K562 (cell line): Measurements from ENCODE around the gene C1QTNF5. TPM values are rescaled to one million over a fixed set of nuclear protein-coding genes. Genes with fewer than 3 reads are reported as not detected.

ENCODE experiments used
- ELF2 ChIP-seq: fragments of 250-450 bp; sonication (Bioruptor Pico); IDR thresholded peaks from 2 replicates; pipeline ENCODE4 v1.5.0; 2021; ENCODE audit warnings: mild to moderate bottlenecking
- FOXM1 ChIP-seq, 2 experiments: fragments of 450-650 bp in 1 of 2; sonication (generic) in 1 of 2; formaldehyde crosslinking in 1 of 2; IDR thresholded peaks; 2 replicates each; pipeline versions ENCODE4 v1.6.1 to v1.9.0; 2017 to 2022; ENCODE audit warnings: low read depth in 2 of 2, mild to moderate bottlenecking in 2 of 2, missing genetic modification reagents in 1 of 2, moderate library complexity in 1 of 2
- GATA2 ChIP-seq: sonication (generic); formaldehyde crosslinking; IDR thresholded peaks from 2 replicates; pipeline ENCODE4 v1.4.0; 2020; ENCODE audit warnings: mild to moderate bottlenecking, missing genetic modification reagents
- GTF2E2 ChIP-seq: fragments of 200-800 bp; sonication (Bioruptor generic); IDR thresholded peaks from 2 replicates; pipeline ENCODE4 v1.6.1; 2016; ENCODE audit warnings: missing genetic modification characterization, missing compliant biosample characterization
- JUN ChIP-seq, 2 experiments: sonication (generic) in 1 of 2; formaldehyde crosslinking in 1 of 2; IDR thresholded peaks; 2 replicates each; pipeline versions ENCODE4 v1.6.1 to v1.8.0; 2012 to 2022; ENCODE audit warnings: borderline replicate concordance in 2 of 2, mild to moderate bottlenecking in 2 of 2, improper control_type of control experiment in 1 of 2, low read depth in 1 of 2, low read length in 1 of 2, missing genetic modification reagents in 1 of 2
- NEUROD1 ChIP-seq: fragments of 150-350 bp; IDR thresholded peaks from 2 replicates; pipeline ENCODE4 v1.6.1; 2014; ENCODE audit warnings: borderline replicate concordance, low read length, low read depth; ENCODE audit not compliant: partially characterized antibody
- NFYB ChIP-seq: IDR thresholded peaks from 2 replicates; pipeline ENCODE4 v1.6.1; 2011; ENCODE audit warnings: mild to moderate bottlenecking, moderate library complexity; ENCODE audit not compliant: insufficient read length; ENCODE audit errors: extremely low read depth
- PHB ChIP-seq: fragments of 250-450 bp; sonication (Bioruptor Pico); IDR thresholded peaks from 2 replicates; pipeline ENCODE4 v1.5.0; 2021
- PHB2 ChIP-seq: fragments of 450-650 bp; IDR thresholded peaks from 2 replicates; pipeline ENCODE4 v1.6.1; 2017; ENCODE audit warnings: low read depth
- PHF20 ChIP-seq: fragments of 450-650 bp; IDR thresholded peaks from 2 replicates; pipeline ENCODE4 v1.6.1; 2018; ENCODE audit not compliant: partially characterized antibody
- PHTF2 ChIP-seq: fragments of 250-450 bp; sonication (Bioruptor Pico); IDR thresholded peaks from 2 replicates; pipeline ENCODE4 v1.5.0; 2021; ENCODE audit warnings: mild to moderate bottlenecking
- POLR2A ChIP-seq: fragments of 450-650 bp; conservative IDR thresholded peaks from 2 replicates; pipeline ENCODE4 v1.6.1; 2016
- PTBP1 ChIP-seq: fragments of 200-400 bp; formaldehyde crosslinking; IDR thresholded peaks from 2 replicates; pipeline ENCODE4 v1.6.1; 2017; ENCODE audit warnings: low read depth, low read length
- RBM22 ChIP-seq: fragments of 200-400 bp; formaldehyde crosslinking; IDR thresholded peaks from 2 replicates; pipeline ENCODE4 v1.6.1; 2018; ENCODE audit warnings: low read length, low read depth; ENCODE audit not compliant: poor library complexity, severe bottlenecking
- SRSF3 ChIP-seq: fragments of 200-400 bp; formaldehyde crosslinking; IDR thresholded peaks from 2 replicates; pipeline ENCODE4 v1.6.1; 2016; ENCODE audit warnings: mild to moderate bottlenecking, low read length, moderate library complexity; ENCODE audit not compliant: insufficient read depth
- SRSF9 ChIP-seq: fragments of 200-400 bp; formaldehyde crosslinking; IDR thresholded peaks from 2 replicates; pipeline ENCODE4 v1.6.1; 2017; ENCODE audit warnings: low read depth, low read length, borderline replicate concordance
- ZBED1 ChIP-seq: IDR thresholded peaks from 2 replicates; pipeline ENCODE4 v1.6.1; 2014
- ZFX ChIP-seq: sonication (generic); formaldehyde crosslinking; IDR thresholded peaks from 2 replicates; pipeline ENCODE4 v1.8.0; 2022; ENCODE audit warnings: mild to moderate bottlenecking, missing genetic modification reagents, moderate library complexity
- ZNF143 ChIP-seq: sonication (generic); formaldehyde crosslinking; IDR thresholded peaks from 2 replicates; pipeline ENCODE4 v1.9.0; 2022; ENCODE audit warnings: mild to moderate bottlenecking, missing genetic modification reagents
- ZNF311 ChIP-seq: fragments of 250-450 bp; sonication (Bioruptor Pico); IDR thresholded peaks from 2 replicates; pipeline ENCODE4 v1.4.0; 2020; ENCODE audit warnings: mild to moderate bottlenecking, moderate library complexity
- ZNF696 ChIP-seq: fragments of 250-450 bp; sonication (Bioruptor Pico); conservative IDR thresholded peaks from 2 replicates; pipeline ENCODE4 v1.4.0; 2020; ENCODE audit warnings: mild to moderate bottlenecking, moderate library complexity
- polyA plus RNA-seq, 8 experiments: library from polyadenylated mRNA; depleted of rRNA in 4 of 8; stranded (reverse) in 5 of 8; unstranded in 3 of 8; fragments of >200 nt; fragmentation: Nextera tagmentation in 2 of 8; fragmentation: Illumina TruSeq in 1 of 8; extraction: Ambion mirVana in 2 of 8; extraction: Trizol in 1 of 8; gene quantifications; 2 replicates each; pipeline versions ENCODE4 v1.2.1 to v1.2.3, GENCODE V29; 2011 to 2014; ENCODE audit warnings: inconsistent platforms in 1 of 8, missing spikeins in 1 of 8
- total RNA-seq, 7 experiments: library from RNA; depleted of rRNA in 6 of 7; stranded (reverse); fragments of >200 nt in 6 of 7; fragmentation: Illumina TruSeq in 2 of 7; extraction: Trizol in 2 of 7; gene quantifications; 2 replicates each; pipeline versions ENCODE4 v1.2.1 to v1.2.3, GENCODE V29; 2011 to 2021; ENCODE audit warnings: low replicate concordance in 1 of 7
- TF ChIP-seq, protein P1 (sequence below): fragments of 450-650 bp; IDR thresholded peaks from 2 replicates; pipeline ENCODE4 v1.6.1; 2016; ENCODE audit warnings: missing biosample characterization, missing genetic modification characterization
- TF ChIP-seq, protein P2 (sequence below): sonication (generic); formaldehyde crosslinking; IDR thresholded peaks from 2 replicates; pipeline ENCODE4 v1.8.0; 2022; ENCODE audit warnings: mild to moderate bottlenecking, missing genetic modification reagents
- TF ChIP-seq, protein P3 (sequence below): sonication (generic); formaldehyde crosslinking; IDR thresholded peaks from 2 replicates; pipeline ENCODE4 v1.8.0; 2022; ENCODE audit warnings: mild to moderate bottlenecking, low read depth, missing genetic modification reagents
- TF ChIP-seq, protein P4 (sequence below), 3 experiments: IDR thresholded peaks in 2 of 3; conservative IDR thresholded peaks in 1 of 3; 2 replicates each; pipeline ENCODE4 v1.5.1; 2011 to 2012; ENCODE audit warnings: low read length in 3 of 3, mild to moderate bottlenecking in 3 of 3, control low read depth in 2 of 3, improper control_type of control experiment in 1 of 3, inconsistent platforms in 1 of 3, low read depth in 1 of 3, mixed read lengths in 1 of 3, moderate library complexity in 1 of 3; ENCODE audit not compliant: insufficient read depth in 2 of 3

The C1QTNF5 gene
- total and polyA plus RNA-seq, 9 of the 15 experiments (the other 6 are each of a cell fraction or from before 2014, with no cell fraction given), result 0.07 to 0.76 (median 0.24) TPM; not detected in 1

DNA sequence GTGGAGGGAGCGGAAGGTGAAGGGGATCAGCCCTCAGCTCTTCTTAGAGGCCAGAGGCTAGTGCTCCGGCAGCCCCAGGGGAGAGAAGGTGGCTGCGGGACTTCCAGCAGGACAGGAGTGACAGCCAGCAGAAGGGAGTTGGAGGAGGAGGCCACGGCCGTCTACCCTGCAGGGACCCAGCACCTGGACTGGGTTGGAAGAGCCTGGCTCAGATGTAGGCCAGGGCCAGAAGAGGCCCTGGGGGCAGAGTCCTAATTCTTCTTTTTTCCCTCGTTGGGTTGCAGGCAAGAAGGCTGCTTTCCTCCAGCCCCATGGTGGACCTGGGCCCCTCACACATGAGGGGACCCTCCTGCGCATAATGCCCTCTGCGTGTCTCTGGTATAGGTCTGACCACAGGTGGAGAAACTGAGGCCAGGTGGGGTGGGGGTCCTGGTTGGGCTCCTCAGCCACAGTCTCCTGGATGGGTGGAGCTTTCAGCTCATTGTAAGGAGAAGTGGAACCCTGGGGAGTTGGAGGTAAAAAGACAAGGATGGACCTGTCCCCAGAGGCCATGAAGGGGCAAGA is 21.5 kb downstream of the C1QTNF5 start (continued):
- no peak for TF ChIP-seq PTBP1
- no peak for TF ChIP-seq PHTF2 (CRISPR knock-in tag)
- TF ChIP-seq ELF2, result 0 out of 2 replicates have a peak, but pooled peaks have one; percentile 33
- TF ChIP-seq, protein P1, sequence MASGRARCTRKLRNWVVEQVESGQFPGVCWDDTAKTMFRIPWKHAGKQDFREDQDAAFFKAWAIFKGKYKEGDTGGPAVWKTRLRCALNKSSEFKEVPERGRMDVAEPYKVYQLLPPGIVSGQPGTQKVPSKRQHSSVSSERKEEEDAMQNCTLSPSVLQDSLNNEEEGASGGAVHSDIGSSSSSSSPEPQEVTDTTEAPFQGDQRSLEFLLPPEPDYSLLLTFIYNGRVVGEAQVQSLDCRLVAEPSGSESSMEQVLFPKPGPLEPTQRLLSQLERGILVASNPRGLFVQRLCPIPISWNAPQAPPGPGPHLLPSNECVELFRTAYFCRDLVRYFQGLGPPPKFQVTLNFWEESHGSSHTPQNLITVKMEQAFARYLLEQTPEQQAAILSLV (tag), result no peak
- peak; percentile 30; the same call in 1 of the 2 replicates for TF ChIP-seq POLR2A
- TF ChIP-seq, protein P2, sequence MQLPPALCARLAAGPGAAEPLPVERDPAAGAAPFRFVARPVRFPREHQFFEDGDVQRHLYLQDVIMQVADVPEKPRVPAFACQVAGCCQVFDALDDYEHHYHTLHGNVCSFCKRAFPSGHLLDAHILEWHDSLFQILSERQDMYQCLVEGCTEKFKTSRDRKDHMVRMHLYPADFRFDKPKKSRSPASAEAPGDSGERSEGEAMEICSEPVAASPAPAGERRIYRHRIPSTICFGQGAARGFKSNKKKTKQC (CRISPR knock-in tag), result peak; percentile 37; the same call in 1 of the 2 replicates
- no peak for TF ChIP-seq GATA2 (CRISPR knock-in tag)
- peak; percentile 75 for TF ChIP-seq ZFX (CRISPR knock-in tag)
- no peak for TF ChIP-seq PHB2
- TF ChIP-seq JUN (IDR thresholded peaks at IDR 0.05; ENCODE audit: borderline replicate concordance, low read depth, low read length), result no peak
- 0 out of 2 replicates have a peak, but pooled peaks have one; percentile 58 for TF ChIP-seq JUN (CRISPR knock-in tag; IDR thresholded peaks at IDR 0.05; ENCODE audit: borderline replicate concordance)
- peak; percentile 31; the same call in 1 of the 2 replicates for TF ChIP-seq GTF2E2 (tag)
- no peak for TF ChIP-seq FOXM1 (IDR thresholded peaks at IDR 0.05; ENCODE audit: low read depth)
- no peak for TF ChIP-seq FOXM1 (CRISPR knock-in tag; IDR thresholded peaks at IDR 0.05; ENCODE audit: low read depth)
- TF ChIP-seq SRSF9, result no peak
- no peak for TF ChIP-seq PHF20
- TF ChIP-seq, protein P3, sequence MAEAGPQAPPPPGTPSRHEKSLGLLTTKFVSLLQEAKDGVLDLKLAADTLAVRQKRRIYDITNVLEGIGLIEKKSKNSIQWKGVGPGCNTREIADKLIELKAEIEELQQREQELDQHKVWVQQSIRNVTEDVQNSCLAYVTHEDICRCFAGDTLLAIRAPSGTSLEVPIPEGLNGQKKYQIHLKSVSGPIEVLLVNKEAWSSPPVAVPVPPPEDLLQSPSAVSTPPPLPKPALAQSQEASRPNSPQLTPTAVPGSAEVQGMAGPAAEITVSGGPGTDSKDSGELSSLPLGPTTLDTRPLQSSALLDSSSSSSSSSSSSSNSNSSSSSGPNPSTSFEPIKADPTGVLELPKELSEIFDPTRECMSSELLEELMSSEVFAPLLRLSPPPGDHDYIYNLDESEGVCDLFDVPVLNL (CRISPR knock-in tag), result no peak
- TF ChIP-seq ZNF311 (CRISPR knock-in tag), result 0 out of 2 replicates have a peak, but pooled peaks have one; percentile 51
- TF ChIP-seq PHB (CRISPR knock-in tag), result 0 out of 2 replicates have a peak, but pooled peaks have one; percentile 29
- TF ChIP-seq NFYB, result no peak
- no peak for TF ChIP-seq NEUROD1
- TF ChIP-seq ZNF143 (CRISPR knock-in tag), result 0 out of 2 replicates have a peak, but pooled peaks have one; percentile 22
- TF ChIP-seq, protein P4, sequence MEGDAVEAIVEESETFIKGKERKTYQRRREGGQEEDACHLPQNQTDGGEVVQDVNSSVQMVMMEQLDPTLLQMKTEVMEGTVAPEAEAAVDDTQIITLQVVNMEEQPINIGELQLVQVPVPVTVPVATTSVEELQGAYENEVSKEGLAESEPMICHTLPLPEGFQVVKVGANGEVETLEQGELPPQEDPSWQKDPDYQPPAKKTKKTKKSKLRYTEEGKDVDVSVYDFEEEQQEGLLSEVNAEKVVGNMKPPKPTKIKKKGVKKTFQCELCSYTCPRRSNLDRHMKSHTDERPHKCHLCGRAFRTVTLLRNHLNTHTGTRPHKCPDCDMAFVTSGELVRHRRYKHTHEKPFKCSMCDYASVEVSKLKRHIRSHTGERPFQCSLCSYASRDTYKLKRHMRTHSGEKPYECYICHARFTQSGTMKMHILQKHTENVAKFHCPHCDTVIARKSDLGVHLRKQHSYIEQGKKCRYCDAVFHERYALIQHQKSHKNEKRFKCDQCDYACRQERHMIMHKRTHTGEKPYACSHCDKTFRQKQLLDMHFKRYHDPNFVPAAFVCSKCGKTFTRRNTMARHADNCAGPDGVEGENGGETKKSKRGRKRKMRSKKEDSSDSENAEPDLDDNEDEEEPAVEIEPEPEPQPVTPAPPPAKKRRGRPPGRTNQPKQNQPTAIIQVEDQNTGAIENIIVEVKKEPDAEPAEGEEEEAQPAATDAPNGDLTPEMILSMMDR (IDR thresholded peaks at IDR 0.05 in 2 of 3, conservative IDR thresholded peaks at IDR 0.05 in 1 of 3; ENCODE audit: insufficient read depth in 2 of 3, low read depth in 1 of 3, low read length in 3 of 3), result no peak
- no peak for TF ChIP-seq RBM22
- TF ChIP-seq SRSF3, result no peak
- TF ChIP-seq ZNF696 (CRISPR knock-in tag), result no peak
- no peak for TF ChIP-seq ZBED1
